ENCODE data around the gene AKIRIN2.
A peak's percentile ranks its signal among the peaks of the same experiment; 100 is the strongest.
"Not testable (repeated sequence)": the region's sequence is repeated elsewhere in the genome, so short reads cannot be mapped to it uniquely, and the experiment has no call there.

Gene AKIRIN2

DNA sequence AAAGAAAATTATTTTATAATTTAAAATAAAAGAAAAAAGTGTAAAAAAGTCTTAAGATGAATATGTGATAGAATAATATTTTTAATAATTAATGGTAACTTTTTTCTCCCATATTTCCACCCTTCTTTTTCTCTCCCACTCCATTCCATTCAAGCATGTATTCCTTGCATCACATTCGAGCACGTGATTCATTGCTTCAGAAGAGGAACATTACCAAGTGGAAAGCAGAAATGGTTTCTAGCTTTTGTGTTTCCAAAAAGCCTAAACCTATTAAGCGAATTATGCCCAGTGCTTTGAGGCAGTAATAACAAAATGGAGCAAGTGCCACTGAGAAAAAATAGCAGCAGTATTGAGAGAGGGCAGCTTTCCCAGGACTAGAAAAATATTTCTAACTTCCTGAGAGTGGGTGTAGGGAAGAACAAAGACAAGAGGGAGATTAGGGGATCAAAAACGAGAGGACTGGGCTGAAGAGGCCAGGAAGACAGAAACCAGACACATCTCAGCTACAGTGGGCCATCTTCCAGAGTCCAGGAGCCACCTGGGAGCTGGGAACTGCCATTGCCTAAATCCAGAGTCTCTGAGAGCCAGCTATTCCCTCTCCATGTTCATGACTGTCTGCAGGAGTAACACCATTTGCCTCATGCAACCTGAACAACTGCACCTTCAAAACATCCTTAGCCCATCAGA, 15.0 kb upstream of the AKIRIN2 start:
- no peak overlapping the region for H3K4me3 ChIP-seq (replicated peaks; ENCODE audit: low read depth, low read length)
- TF ChIP-seq, protein P1, sequence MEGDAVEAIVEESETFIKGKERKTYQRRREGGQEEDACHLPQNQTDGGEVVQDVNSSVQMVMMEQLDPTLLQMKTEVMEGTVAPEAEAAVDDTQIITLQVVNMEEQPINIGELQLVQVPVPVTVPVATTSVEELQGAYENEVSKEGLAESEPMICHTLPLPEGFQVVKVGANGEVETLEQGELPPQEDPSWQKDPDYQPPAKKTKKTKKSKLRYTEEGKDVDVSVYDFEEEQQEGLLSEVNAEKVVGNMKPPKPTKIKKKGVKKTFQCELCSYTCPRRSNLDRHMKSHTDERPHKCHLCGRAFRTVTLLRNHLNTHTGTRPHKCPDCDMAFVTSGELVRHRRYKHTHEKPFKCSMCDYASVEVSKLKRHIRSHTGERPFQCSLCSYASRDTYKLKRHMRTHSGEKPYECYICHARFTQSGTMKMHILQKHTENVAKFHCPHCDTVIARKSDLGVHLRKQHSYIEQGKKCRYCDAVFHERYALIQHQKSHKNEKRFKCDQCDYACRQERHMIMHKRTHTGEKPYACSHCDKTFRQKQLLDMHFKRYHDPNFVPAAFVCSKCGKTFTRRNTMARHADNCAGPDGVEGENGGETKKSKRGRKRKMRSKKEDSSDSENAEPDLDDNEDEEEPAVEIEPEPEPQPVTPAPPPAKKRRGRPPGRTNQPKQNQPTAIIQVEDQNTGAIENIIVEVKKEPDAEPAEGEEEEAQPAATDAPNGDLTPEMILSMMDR (IDR thresholded peaks at IDR 0.05; ENCODE audit: low read depth, low read length, missing control alignments): no peak
- no peak for DNase-seq (ENCODE audit: extremely low read depth, low read depth)

DNA sequence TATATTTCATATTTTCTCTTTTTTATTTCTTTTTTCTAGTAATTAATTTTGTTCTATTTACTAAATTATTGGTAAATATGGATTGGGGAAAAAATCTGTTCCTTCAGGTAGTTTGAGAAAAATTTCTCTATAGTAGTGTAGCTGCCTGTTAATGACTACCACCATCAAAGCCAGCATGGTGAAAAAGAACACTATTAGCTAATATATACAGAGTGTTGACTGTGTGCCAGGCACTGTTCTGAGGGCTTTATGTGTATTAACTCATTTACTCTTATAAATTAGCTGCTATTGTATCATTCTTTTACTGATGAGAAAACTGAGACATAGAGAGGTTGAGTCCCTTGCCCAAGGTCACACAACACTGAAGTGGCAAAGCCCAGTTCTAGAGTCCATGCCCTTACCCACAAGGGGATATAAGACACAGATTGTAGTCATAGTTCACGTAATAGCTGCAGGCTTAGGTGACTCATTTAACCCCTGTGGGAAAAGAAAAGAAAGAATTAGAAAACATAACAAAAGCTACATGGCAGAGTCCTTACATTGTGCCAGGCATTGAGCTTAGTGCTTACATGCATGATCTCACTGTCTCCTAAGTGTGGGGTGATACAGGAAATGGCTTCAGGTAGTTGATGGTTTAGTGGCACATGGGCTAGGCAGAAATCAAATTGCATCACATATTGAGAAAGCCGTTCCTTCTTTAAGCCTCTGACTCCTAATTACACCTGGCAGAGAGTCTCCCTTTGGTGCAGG, 12.2 kb upstream of the AKIRIN2 start:
- H3K4me3 ChIP-seq (replicated peaks; ENCODE audit: low read depth, low read length): no peak overlapping the region
- no peak for DNase-seq (ENCODE audit: extremely low read depth, low read depth)

DNA sequence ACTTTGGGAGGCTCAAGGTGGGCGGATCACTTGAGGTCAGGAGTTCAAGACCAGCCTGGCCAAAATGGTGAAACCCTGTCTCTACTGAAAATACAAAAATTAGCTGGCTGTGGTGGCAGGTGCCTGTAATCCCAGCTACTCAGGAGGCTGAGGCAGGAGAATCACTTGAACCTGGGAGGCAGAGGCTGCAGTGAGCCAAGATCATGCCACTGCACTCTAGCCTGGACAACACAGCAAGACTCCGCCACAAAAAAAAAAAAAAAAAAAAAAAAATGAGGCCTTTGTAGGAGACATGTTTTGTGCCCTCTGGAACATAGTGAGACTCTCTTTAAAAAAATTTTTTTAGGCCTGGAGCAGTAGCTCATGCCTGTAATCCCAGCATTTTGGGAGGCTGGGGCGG, 10.7 kb upstream of the AKIRIN2 start:
- H3K4me3 ChIP-seq (replicated peaks; ENCODE audit: low read depth, low read length); DNase-seq (ENCODE audit: extremely low read depth, low read depth): not testable (repeated sequence)

More for the DNA sequence above, 12.2 kb upstream of the AKIRIN2 start:
- TF ChIP-seq, protein P1 (IDR thresholded peaks at IDR 0.05; ENCODE audit: low read depth, low read length, missing control alignments): no peak

DNA sequence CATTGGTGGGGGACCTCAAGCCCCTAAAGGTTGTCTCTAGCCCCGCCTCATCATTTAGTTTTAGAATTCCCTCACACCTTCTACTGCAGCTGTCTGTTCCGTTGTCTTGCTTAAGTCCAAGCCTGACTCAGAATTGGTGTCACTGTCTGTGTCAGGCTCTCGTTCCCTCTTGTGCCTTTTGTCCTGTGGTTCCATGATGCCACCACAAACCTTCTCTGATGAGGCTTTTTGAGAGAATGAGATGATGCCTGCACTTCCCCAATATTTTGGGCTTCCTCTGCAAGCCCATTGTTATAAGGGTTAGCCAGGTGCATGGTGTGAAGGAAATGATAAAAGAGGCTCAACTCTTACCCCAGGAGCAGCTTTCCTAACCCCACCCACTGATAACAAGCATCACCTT, 8.1 kb upstream of the AKIRIN2 start:
- no peak for DNase-seq (ENCODE audit: extremely low read depth, low read depth)
- no peak overlapping the region for H3K4me3 ChIP-seq (replicated peaks; ENCODE audit: low read depth, low read length)
- TF ChIP-seq, protein P1 (IDR thresholded peaks at IDR 0.05; ENCODE audit: low read depth, low read length, missing control alignments): no peak

DNA sequence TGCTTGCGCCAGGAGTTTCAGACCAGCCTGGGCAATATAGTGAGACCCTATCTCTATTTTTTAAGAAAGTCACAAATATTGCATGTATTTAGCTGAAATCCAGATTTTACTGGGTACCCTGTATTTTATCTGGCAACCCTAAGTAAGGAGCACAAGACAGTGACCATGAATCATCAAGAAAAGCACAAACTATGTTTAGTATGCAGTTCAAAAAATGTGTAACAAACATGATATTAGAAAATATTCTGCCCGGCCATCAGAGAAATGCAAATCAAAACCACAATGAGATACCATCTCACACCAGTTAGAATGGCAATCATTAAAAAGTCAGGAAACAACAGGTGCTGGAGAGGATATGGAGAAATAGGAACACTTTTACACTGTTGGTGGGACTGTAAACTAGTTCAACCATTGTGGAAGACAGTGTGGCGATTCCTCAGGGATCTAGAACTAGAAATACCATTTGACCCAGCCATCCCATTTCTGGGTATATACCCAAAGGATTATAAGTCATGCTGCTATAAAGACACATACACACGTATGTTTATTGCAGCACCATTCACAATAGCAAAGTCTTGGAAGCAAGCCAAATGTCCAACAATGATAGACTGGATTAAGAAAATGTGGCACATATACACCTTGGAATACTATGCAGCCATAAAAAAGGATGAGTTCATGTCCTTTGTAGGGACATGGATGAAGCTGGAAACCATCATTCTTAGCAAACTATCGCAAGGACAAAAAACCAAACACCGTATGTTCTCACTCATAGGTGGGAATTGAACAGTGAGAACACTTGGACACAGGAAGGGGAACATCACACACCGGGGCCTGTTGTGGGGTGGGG, 6.8 kb upstream of the AKIRIN2 start:
- not testable (repeated sequence) for H3K4me3 ChIP-seq (replicated peaks; ENCODE audit: low read depth, low read length); DNase-seq (ENCODE audit: extremely low read depth, low read depth)

DNA sequence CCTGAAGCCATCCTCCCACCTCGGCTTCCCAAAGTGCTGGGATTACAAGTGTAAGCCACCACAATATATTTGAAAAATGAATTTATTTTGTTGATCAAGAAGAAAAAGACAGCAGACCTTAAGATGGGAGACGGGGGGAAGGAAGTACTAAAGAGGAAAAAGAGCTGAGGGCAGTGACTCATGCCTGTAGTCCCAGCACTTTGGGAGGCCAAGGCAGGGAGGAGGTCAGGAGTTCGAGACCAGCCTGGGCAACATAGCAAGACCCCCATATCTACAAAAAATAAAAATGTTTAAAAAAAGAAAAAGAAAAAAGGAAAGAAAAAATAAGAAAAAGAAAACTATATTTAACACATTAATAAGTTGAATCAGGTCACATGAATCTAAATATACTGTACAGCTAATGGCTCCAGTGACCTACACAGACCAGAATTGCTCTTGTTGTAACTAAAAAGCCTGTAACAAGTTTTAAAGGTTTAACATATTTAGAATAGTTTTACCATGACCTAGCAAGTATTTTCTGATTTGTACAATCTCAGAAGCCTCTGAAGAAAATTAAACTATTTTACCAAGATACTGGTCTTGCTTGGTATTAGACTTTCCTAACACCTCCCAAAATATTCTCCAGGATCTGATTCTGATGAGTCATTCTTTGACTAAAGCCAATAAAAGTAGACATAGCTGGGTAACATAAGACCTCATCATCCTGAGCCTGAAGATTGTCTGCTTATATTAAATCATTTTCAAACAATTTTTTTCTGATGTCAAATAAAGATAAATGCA, 4.3 kb upstream of the AKIRIN2 start:
- no peak overlapping the region for H3K4me3 ChIP-seq (replicated peaks; ENCODE audit: low read depth, low read length)
- TF ChIP-seq, protein P1 (IDR thresholded peaks at IDR 0.05; ENCODE audit: low read depth, low read length, missing control alignments): no peak
- DNase-seq (ENCODE audit: extremely low read depth, low read depth): no peak

DNA sequence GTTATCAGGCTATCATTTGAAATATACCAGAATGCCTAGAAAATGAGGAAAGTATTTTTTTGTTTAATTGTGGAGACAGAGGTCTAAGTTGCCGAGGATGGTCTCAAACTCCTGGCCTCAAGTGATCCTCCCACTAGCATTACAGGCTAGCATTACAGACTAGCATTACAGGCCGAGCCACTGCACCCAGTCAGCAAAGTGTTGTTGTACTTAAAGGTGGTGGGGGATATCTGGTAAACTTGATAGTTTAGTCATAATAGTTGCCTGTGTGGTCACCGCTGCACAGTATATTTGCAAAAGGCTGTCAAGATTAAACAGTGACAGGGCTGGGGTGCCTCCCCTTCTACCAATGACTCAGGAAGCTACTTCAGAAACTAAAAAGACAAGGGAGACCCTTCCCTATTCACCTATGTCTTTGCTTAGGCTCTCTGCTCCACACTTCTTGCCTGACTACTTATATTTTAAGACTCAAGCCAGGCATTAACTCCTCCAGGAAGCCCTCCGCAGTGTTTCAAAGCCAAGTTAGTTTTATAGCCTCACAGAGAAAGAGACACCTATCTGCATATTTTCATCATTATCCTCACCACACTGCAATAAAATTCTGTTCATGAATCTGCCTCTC, 3.1 kb upstream of the AKIRIN2 start:
- no peak for DNase-seq (ENCODE audit: extremely low read depth, low read depth)
- TF ChIP-seq, protein P1 (IDR thresholded peaks at IDR 0.05; ENCODE audit: low read depth, low read length, missing control alignments): no peak
- no peak overlapping the region for H3K4me3 ChIP-seq (replicated peaks; ENCODE audit: low read depth, low read length)

DNA sequence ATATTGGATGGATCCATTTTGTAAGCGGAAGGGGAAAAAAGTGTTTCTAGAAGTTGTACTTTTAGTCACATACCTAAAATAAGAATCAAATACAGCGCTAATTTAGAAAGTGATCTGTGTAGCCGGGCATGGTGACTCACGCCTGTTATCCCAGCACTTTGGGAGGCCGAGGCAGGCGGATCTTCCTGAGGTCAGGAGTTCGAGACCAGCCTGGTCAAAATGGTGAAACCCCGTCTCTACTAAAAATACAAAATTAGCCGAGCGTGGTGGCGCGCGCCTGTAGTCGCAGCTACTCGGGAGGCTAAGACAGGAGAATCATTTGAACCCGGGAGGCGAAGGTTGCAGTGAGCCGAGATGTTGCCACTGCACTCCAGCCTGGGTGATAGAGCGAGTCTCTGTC, 1.0 kb upstream of the AKIRIN2 start:
- H3K4me3 ChIP-seq (replicated peaks; ENCODE audit: low read depth, low read length): peak overlapping the region; percentile 82
- not testable (repeated sequence) for DNase-seq (ENCODE audit: extremely low read depth, low read depth)

All from HFF-Myc (cell line).